Measurements from ENCODE around the gene CCDC88A. TPM values are rescaled to one million over a fixed set of nuclear protein-coding genes. Genes with fewer than 3 reads are reported as not detected.

The CCDC88A gene
- total and polyA plus RNA-seq, 2 donors (not counting 1 experiment from before 2014, with no cell fraction given), result 40.8 to 56.5 TPM

DNA sequence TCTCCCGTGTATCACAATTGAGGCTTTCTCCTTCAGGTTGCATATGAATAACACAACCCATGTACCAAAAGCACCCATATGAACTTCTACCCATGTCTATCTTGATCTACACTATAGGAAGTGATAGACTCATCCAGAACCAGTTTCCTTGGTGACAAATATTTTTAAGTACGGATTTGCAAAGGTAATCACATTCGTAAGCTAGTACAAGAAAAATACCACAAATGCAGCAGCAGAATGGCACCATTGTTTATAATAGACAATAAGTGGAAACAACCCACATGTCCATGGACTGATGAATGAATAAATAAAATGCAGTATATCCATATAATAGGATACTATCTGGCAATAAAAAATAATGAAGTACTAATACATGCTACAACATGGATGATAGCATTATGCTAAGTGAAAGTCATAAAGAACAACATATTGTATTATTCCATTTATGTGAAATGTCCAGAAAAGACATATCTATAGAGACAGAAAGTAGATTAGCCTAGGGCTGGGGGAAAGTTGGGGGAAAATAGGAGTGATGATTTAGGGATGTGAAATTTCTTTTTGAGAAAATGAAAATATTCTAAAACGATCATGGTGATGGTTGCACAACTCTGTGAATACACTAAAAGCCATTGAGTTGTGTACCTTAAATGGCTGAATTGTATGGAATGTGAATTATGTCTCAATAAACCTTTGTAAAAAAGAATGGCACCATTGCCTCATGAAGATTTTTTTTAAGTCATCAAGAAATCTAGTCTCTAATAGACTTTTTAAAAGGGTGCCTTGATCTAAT lies 3.4 kb upstream of the CCDC88A start:
- Histone ChIP-seq H3K4me2 (ENCODE audit: extremely low read depth, insufficient read depth, low read length) (no peak overlapping the region), H3K4me3 (replicated peaks in 1 of 4; ENCODE audit: control extremely low read depth in 1 of 4, insufficient read depth in 1 of 4, low read depth in 3 of 4, low read length in 4 of 4) (no peak overlapping the region), H3K27ac (ENCODE audit: insufficient read depth, low read length) (no peak overlapping the region), H3K79me2 (ENCODE audit: control insufficient read depth, insufficient read depth, low read length) (peaks cover 14% of the 10 kb centered on the region), H3K9ac (ENCODE audit: insufficient read depth, low read length) (no peak overlapping the region), H3K27me3 (ENCODE audit: control insufficient read depth, insufficient read depth, low read length) (no peaks in the 10 kb centered on the region), H3K4me1 (ENCODE audit: control insufficient read depth, extremely low read depth, insufficient read depth, low read length) (peaks cover 4% of the 10 kb centered on the region), H2AFZ (ENCODE audit: low read length) (no peak overlapping the region), H3K36me3 (ENCODE audit: control insufficient read depth, insufficient read depth, low read length) (no peaks in the 10 kb centered on the region), H4K20me1 (ENCODE audit: control insufficient read depth, extremely low read depth, insufficient read depth, low read length) (no peaks in the 10 kb centered on the region), H3K9me3 (ENCODE audit: control insufficient read depth, insufficient read depth, low read depth, low read length) (no peaks in the 10 kb centered on the region)
- TF ChIP-seq, protein P1, sequence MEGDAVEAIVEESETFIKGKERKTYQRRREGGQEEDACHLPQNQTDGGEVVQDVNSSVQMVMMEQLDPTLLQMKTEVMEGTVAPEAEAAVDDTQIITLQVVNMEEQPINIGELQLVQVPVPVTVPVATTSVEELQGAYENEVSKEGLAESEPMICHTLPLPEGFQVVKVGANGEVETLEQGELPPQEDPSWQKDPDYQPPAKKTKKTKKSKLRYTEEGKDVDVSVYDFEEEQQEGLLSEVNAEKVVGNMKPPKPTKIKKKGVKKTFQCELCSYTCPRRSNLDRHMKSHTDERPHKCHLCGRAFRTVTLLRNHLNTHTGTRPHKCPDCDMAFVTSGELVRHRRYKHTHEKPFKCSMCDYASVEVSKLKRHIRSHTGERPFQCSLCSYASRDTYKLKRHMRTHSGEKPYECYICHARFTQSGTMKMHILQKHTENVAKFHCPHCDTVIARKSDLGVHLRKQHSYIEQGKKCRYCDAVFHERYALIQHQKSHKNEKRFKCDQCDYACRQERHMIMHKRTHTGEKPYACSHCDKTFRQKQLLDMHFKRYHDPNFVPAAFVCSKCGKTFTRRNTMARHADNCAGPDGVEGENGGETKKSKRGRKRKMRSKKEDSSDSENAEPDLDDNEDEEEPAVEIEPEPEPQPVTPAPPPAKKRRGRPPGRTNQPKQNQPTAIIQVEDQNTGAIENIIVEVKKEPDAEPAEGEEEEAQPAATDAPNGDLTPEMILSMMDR (conservative IDR thresholded peaks at IDR 0.05 in 1 of 2, IDR thresholded peaks at IDR 0.05 in 1 of 2; ENCODE audit: low read depth in 1 of 2, low read length in 2 of 2), result no peak
- TF ChIP-seq EZH2 (IDR thresholded peaks at IDR 0.05; ENCODE audit: low read length, missing control alignments), result no peak
- no peak for DNase-seq (ENCODE audit: low read depth in 2 of 2)

- H3K27me3 ChIP-seq (ENCODE audit: control insufficient read depth, insufficient read depth, low read length), result no peaks in the 10 kb centered on the region
- H4K20me1 ChIP-seq (ENCODE audit: control insufficient read depth, extremely low read depth, insufficient read depth, low read length), result no peaks in the 10 kb centered on the region
- H3K36me3 ChIP-seq (ENCODE audit: control insufficient read depth, insufficient read depth, low read length), result no peaks in the 10 kb centered on the region
- H2AFZ ChIP-seq (ENCODE audit: low read length), result peak overlapping the region; percentile 17
- H3K27ac ChIP-seq (ENCODE audit: insufficient read depth, low read length), result no peak overlapping the region
- peaks cover 7% of the 10 kb centered on the region for H3K4me1 ChIP-seq (ENCODE audit: control insufficient read depth, extremely low read depth, insufficient read depth, low read length)
- no peak overlapping the region for H3K9ac ChIP-seq (ENCODE audit: insufficient read depth, low read length)
- no peaks in the 10 kb centered on the region for H3K9me3 ChIP-seq (ENCODE audit: control insufficient read depth, insufficient read depth, low read depth, low read length)
- no peak for DNase-seq (ENCODE audit: low read depth in 2 of 2)
- no peak for TF ChIP-seq EZH2 (IDR thresholded peaks at IDR 0.05; ENCODE audit: low read length, missing control alignments)
- TF ChIP-seq, protein P1 (conservative IDR thresholded peaks at IDR 0.05 in 1 of 2, IDR thresholded peaks at IDR 0.05 in 1 of 2; ENCODE audit: low read depth in 1 of 2, low read length in 2 of 2), result no peak
- peaks cover 30% of the 10 kb centered on the region for H3K79me2 ChIP-seq (ENCODE audit: control insufficient read depth, insufficient read depth, low read length)
- H3K4me2 ChIP-seq (ENCODE audit: extremely low read depth, insufficient read depth, low read length), result no peak overlapping the region
- H3K4me3 ChIP-seq (replicated peaks in 1 of 4; ENCODE audit: control extremely low read depth in 1 of 4, insufficient read depth in 1 of 4, low read depth in 3 of 4, low read length in 4 of 4), result no peak overlapping the region
These were observed 1.7 kb upstream of the CCDC88A start for GRCh38 chr2:55421326-55421725.

- Histone ChIP-seq H3K79me2 (ENCODE audit: control insufficient read depth, insufficient read depth, low read length) (peaks cover 31% of the 10 kb centered on the region), H3K4me3 (replicated peaks in 1 of 4; ENCODE audit: control extremely low read depth in 1 of 4, insufficient read depth in 1 of 4, low read depth in 3 of 4, low read length in 4 of 4) (peak overlapping the region in 3 of 4 experiments; percentile 70 to 84 (median 81)), H3K27ac (ENCODE audit: insufficient read depth, low read length) (no peak overlapping the region), H3K27me3 (ENCODE audit: control insufficient read depth, insufficient read depth, low read length) (no peaks in the 10 kb centered on the region), H3K4me2 (ENCODE audit: extremely low read depth, insufficient read depth, low read length) (peak overlapping the region; percentile 73), H3K9me3 (ENCODE audit: control insufficient read depth, insufficient read depth, low read depth, low read length) (no peaks in the 10 kb centered on the region), H2AFZ (ENCODE audit: low read length) (peak overlapping the region; percentile 17), H3K36me3 (ENCODE audit: control insufficient read depth, insufficient read depth, low read length) (no peaks in the 10 kb centered on the region), H4K20me1 (ENCODE audit: control insufficient read depth, extremely low read depth, insufficient read depth, low read length) (no peaks in the 10 kb centered on the region), H3K4me1 (ENCODE audit: control insufficient read depth, extremely low read depth, insufficient read depth, low read length) (peaks cover 6% of the 10 kb centered on the region), H3K9ac (ENCODE audit: insufficient read depth, low read length) (no peak overlapping the region)
- DNase-seq (ENCODE audit: low read depth in 2 of 2), result no peak
- TF ChIP-seq, protein P1 (conservative IDR thresholded peaks at IDR 0.05 in 1 of 2, IDR thresholded peaks at IDR 0.05 in 1 of 2; ENCODE audit: low read depth in 1 of 2, low read length in 2 of 2), result no peak
- TF ChIP-seq EZH2 (IDR thresholded peaks at IDR 0.05; ENCODE audit: low read length, missing control alignments), result no peak
These were observed 1.2 kb upstream of the CCDC88A start for GRCh38 chr2:55420871-55421270.

Data from fibroblast of lung (primary cell).